SU-DHL-6 (cell line): ENCODE data around the gene PCDHAC1.

Source experiments
- EZH2phosphoT487 ChIP-seq: fragments of 200-600 bp; sonication (generic), shearing (Covaris generic); conservative IDR thresholded peaks from 2 replicates; pipeline ENCODE4 v1.6.1; 2018; ENCODE audit warnings: mild to moderate bottlenecking, antibody characterized with exemption, low read length, moderate library complexity, mixed read lengths
- TF ChIP-seq, protein P1 (sequence below): fragments of 200-600 bp; sonication (generic); IDR thresholded peaks from one replicate; pipeline ENCODE4 v1.5.1; 2017; ENCODE audit warnings: antibody characterized with exemption, mild to moderate bottlenecking, low read length, moderate library complexity; ENCODE audit not compliant: insufficient read depth, poor library complexity, severe bottlenecking

DNA sequence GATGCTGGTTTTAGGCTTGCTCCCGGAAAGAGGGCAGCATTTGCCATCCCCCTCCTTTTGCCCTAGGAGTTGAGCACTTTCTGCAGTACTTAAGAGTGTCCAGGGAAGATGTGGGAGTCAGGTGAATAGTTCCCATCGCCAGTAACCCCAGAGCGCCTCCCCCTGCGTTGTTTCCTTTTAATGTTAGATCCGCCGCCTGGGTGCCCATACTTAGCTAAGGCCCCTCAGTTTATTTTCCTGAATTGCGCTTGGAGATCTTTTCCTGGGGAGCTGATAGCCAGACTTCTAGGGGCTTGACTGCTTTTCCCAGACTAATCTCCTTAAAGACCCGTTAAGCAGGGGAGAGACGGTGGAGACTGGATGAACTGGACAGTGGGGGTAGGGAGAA, 39.8 kb downstream of the PCDHAC1 start:
- TF ChIP-seq EZH2phosphoT487, result no peak
- TF ChIP-seq, protein P1, sequence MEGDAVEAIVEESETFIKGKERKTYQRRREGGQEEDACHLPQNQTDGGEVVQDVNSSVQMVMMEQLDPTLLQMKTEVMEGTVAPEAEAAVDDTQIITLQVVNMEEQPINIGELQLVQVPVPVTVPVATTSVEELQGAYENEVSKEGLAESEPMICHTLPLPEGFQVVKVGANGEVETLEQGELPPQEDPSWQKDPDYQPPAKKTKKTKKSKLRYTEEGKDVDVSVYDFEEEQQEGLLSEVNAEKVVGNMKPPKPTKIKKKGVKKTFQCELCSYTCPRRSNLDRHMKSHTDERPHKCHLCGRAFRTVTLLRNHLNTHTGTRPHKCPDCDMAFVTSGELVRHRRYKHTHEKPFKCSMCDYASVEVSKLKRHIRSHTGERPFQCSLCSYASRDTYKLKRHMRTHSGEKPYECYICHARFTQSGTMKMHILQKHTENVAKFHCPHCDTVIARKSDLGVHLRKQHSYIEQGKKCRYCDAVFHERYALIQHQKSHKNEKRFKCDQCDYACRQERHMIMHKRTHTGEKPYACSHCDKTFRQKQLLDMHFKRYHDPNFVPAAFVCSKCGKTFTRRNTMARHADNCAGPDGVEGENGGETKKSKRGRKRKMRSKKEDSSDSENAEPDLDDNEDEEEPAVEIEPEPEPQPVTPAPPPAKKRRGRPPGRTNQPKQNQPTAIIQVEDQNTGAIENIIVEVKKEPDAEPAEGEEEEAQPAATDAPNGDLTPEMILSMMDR, result no peak
